GM18907 (cell line): ENCODE data around the gene ZNF157.

ENCODE experiments used
- ATAC-seq: cut with Tn5 transposase; IDR thresholded peaks from one replicate; pipeline ENCODE4 v1.9.1; 2021; ENCODE audit warnings: mild to moderate bottlenecking, moderate library complexity; ENCODE audit not compliant: unreplicated experiment

Gene ZNF157

GRCh38 chrX:47446431-47446830, 76.1 kb downstream of the ZNF157 start:
- no peak for ATAC-seq

- ATAC-seq = no peak
Observed at GRCh38 chrX:47446971-47447370, 76.6 kb downstream of the ZNF157 start.

- no peak for ATAC-seq
Observed at GRCh38 chrX:47447607-47448006, 77.2 kb downstream of the ZNF157 start.

GRCh38 chrX:47448165-47448806, 77.9 kb downstream of the ZNF157 start:
- ATAC-seq = no peak

- ATAC-seq = no peak
Observed at GRCh38 chrX:47452112-47452511, 81.7 kb downstream of the ZNF157 start.

- ATAC-seq = no peak
Observed at GRCh38 chrX:47456080-47456479, 85.7 kb downstream of the ZNF157 start.

- no peak for ATAC-seq
Observed at GRCh38 chrX:47458528-47458927, 88.2 kb downstream of the ZNF157 start.

GRCh38 chrX:47460561-47460960, 90.2 kb downstream of the ZNF157 start:
- ATAC-seq = no peak
